Stimulated activated CD8-positive, alpha-beta memory T cell treated with anti-CD3 and anti-CD28 coated beads, Interleukin-15, amount 100 ng/mL, for 1 hour (primary cell): Measurements from ENCODE around the gene C10orf67.
"Not testable (repeated sequence)": the region's sequence is repeated elsewhere in the genome, so short reads cannot be mapped to it uniquely, and the experiment has no call there.

Experiments
- DNase-seq: peaks from one replicate; pipeline ENCODE4 v3.0.0-alpha.2; 2020; ENCODE audit warnings: low read depth

Gene C10orf67

GRCh38 chr10:23263441-23264164, 81.0 kb downstream of the C10orf67 start:
- DNase-seq = no peak

DNA sequence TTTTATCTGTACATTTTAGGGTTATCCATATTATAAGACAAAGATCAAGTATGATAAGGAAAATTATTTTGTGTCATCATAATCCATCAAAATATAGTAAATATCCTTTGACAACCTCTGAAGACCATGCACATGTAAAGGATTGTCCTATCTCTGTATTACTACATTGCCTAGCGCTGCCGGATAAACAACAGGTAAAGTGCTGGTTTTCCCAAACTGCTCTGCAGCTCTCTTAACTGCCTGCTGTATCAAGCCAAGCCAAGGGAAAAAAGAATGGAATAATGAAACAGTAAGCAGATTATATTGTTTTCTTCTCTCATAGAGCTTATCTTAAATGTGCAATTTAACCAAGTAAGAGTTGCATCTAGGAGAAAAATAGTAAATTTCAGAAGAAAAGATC, 81.7 kb downstream of the C10orf67 start:
- no peak for DNase-seq

GRCh38 chr10:23258516-23258915, 86.1 kb downstream of the C10orf67 start:
- no peak for DNase-seq

DNA sequence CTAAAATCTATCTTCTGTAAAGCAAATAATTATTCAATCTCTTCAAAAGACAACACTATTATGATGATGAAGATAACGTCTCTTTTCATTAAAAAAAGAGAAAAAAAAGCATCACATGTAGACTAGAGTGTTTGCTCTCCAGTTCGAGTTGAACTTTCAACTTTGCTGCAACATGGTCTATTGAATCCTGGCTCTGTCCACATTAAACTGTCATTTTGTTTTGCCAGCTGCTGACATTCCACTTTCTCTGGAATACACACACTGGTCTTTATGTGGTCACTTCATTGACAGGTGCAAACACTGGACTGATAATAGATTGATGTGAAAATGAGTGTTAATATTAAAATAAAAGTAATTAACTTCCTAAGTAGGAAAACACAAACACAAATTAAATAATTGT, 90.8 kb downstream of the C10orf67 start:
- no peak for DNase-seq

GRCh38 chr10:23252859-23253258, 91.7 kb downstream of the C10orf67 start:
- DNase-seq = not testable (repeated sequence)

GRCh38 chr10:23241779-23242178, 102.8 kb downstream of the C10orf67 start:
- DNase-seq = not testable (repeated sequence)

DNA sequence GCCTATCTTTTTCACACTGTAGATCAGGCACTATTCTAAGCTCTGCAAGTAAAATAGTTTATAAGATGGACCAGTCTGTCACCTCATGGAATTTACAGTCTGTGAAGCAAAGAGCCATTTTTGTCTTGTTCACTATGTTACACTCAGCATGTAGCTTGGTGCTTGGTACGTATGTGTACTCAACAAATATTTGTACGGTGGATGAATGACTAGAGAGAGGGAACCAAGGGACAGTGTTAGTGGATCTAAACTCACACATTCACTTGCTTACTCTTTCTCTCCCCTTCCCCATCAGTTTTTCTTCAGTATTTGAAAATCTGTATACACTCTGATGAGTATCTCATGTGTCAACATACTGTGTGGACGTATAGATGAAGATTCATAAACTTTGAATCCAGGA, 106.6 kb downstream of the C10orf67 start:
- no peak for DNase-seq

DNA sequence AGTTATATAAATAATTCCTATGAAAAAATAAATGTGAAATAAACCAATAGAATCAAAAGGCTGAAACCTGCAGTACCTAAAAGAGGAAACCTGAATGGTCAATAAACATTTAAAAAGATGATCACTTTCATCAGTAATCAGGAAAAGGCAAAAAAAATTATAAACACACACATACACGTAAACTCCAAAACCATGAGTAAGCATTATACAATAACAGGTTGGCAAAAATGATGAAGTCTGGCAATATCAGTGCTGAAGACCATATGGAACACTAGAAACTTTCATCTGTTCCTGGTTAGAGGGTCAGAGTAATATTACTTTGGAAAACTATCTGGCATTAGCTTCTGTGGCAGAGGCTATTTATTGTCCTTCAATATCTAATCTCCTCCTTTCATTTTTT, 114.0 kb downstream of the C10orf67 start:
- no peak for DNase-seq

- no peak for DNase-seq
Observed at GRCh38 chr10:23217471-23217870, 127.1 kb downstream of the C10orf67 start.

DNA sequence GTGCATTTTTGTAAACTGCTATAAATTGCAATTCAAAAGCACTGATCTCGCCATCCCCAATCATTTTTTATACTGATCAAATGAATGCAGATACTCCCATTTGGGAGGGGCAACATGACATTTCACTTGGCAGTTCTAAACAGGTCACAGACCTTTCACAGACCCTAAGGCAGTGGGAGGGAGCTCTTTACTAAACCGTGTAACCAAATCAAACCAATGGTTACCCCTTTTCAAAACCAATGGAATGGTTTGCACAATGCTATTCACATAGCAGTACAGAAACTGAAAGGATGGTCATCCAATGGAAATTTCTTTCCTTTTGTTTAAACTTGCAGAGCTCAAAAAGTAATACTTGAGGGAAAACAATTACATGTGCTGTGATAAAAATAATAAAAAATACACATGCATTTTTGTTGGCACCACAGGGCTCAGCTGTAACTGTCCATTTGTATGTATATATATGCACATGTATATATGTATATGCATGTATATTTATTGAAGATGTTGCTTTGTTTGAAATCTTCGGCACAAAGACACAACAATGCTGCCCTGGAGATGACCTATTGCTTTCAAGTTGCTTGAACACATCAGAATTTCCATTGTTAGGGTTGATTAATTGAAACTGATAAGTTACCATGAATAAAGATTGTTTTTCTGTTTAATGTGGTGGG, 138.5 kb downstream of the C10orf67 start:
- DNase-seq = no peak

DNA sequence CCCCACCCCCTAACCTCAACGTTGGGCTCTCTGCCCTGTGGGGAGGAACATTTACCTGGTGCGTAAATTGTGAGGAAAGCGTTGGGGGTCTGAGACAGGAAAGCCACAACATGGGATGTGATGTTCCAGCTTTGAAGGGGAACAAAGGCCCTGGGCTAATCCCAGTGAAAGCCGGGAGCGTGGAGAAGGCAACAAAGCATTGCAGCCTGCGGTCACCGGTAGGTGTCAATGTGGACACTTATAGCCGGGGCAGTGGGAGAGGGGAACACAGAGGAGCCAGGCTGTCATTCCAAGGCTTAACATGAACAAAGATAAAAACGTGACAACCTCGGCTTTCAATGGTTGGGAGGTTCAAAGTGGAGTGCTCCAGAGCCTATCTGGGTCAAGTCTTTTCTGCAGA, 139.8 kb downstream of the C10orf67 start:
- no peak for DNase-seq

GRCh38 chr10:23203369-23204325, 140.9 kb downstream of the C10orf67 start:
- DNase-seq = no peak

DNA sequence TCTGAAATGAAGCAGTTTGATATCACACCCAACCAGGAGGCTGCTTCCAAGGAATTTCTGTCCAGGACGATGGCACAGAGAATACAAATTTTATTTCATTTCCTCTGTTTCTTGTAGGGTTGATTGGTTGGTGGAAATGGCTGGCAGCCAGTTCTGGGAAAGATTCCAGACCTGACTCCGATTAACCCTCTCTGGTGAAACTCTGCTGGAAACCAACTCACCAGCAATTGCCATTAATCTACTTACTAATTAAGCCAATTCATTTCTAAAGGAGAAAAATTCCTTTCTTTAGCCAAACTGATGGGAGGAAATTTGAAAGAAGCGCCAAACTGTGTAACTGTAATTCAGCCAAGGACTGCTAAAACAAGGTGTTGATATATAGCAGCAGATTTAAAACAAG, 141.8 kb downstream of the C10orf67 start:
- no peak for DNase-seq

GRCh38 chr10:23201837-23202236, 142.8 kb downstream of the C10orf67 start:
- DNase-seq = no peak

- DNase-seq = no peak
Observed at GRCh38 chr10:23200997-23201652, 143.5 kb downstream of the C10orf67 start.

DNA sequence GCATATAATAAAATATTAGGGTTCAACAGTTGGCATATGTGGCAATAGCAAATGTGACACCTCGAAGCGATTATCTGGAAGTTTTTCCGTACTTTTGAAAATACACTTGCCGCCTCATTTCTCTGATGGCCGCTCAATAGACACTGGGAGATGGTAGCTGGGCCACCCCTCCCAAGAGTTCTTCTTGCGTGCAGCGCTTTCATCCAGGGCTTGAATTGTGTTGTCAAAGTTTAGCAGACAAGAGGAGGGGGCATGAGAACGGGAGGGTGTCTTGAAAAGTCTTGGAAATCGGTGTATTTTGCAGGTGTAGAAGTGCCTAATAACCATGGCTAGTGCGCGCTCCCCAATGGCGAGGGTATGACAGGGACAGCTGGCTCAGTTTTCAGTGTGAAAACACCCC, 144.0 kb downstream of the C10orf67 start:
- DNase-seq = no peak

DNA sequence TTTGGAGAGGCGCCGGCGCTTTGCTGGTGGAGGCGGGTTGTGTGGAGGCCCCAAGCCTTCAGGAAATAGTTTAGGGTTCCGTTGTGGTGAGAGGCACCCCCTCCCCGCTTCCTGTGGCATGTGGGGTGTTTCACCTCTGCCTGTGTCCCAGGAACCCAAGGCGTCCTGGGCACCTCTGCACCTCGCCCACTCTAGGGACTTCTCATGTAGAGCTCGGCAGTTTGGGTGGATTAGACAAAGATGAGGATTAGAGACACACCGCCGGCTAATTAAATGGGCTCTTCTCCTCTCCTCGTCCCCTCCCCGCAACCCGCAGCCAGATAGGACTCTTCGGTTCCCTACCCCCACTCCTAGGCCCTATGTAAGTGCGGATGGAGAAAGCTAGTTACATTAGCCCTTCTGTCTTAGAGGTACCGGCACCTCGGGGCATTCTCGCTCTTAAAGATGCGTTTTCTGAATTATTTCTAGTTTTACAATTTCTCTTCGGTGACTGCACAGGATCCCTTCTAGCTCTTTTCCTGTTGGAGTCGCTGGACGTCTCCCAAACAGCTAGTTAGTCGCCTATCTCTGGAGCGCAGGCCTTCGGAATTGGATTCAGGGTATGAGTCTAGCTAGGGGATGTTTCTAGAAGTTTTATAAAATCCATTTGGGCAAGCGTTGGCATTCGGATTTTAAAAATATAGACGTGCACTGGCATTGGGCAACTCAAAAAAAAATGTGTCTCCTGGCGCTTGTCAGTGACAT, 144.7 kb downstream of the C10orf67 start:
- no peak for DNase-seq

DNA sequence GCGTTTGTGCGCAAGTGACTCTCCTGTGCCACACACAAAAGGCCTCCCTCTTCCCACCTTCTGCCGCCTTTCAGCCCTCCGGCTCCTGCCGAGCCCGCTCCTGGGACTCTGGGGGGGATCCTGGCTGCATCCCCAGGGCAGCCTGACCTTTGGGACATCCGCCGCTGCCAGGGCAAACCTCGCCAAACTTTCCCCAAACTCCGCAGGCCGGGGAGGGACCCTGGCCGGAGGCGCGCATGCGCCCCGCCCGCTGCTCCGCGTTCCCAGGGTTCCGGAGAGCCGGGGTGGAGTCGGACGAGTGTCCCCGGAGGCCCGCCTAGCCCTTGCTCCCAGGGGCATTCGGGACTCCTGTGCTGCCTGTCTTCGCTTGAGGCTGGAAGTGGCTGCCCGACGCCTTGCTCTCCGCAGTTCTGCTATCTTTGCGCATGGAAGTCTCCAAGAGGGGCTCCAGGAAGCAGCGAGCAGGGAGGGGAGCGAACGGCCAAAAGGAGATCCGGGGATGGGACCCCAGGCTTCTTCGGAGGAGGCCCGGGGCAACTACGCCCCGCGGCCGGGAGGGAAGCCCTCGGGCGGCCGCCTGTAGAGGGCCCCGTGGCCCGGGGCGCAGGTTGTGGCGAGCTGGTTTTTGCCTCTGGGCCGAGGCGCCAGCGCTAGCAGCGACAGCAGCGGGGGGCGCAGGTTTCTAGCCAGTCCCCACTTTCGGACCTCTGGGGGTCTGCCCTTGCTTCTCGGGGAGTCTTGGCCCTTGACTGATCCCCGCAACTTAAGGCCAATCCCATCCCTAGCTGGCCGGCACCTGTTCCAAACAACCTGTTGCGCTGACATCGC, 145.4 kb downstream of the C10orf67 start:
- DNase-seq = no peak

- no peak for DNase-seq
Observed at GRCh38 chr10:23198610-23198939, 146.0 kb downstream of the C10orf67 start.

DNA sequence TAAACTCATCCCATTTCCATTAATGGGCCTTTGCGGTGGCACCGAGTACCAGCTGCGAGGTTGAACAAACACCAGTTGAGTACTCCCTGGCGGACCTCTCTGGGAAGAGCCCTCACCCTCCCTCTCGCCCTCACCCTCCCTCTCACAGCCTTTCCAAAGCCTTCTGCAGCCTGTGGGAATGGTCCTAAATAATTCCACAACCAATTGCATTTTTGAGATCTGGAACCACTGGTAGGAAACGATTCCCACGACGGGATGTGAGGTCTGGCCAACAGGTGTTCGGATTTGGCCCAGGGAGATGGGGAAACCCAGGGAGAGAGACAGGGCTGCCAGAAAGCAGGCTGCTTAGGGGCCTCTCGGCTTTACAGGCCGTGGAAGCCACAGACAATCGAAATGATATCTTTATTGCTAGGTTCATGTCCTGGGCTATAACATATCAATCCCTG, 147.2 kb downstream of the C10orf67 start:
- no peak for DNase-seq

DNA sequence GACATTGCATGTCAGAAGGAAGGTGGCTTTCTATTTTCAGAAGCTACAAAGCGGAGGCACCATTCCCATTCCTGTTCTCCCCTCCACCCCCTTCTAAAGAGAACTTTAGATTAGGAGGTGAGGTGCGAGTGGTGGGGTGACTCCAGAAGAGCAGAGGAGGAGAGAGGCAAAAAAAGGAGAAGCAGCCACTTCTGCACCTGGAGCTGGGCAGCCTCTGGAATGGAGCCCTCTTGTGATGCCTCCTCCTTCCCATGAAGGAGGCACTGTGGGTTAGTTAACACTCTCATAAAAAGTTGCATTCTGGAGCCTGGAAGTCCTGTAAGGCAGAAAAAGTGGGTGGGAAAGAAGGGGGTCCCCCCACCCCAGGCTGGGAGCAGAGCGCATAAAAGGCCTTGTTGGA, 147.7 kb downstream of the C10orf67 start:
- DNase-seq = no peak
